H1 (cell line): ENCODE measurements around the gene NTPCR. TPM values are rescaled to one million over a fixed set of nuclear protein-coding genes. Genes with fewer than 3 reads are reported as not detected.

ENCODE experiments used
- ASH2L ChIP-seq: fragments of 200-600, 300-600 bp; sonication (generic); IDR thresholded peaks from one replicate; pipeline ENCODE4 v1.7.1; 2017; ENCODE audit warnings: low read length
- SAP30 ChIP-seq: fragments of 300-600 bp; sonication (generic); IDR thresholded peaks from 2 replicates; pipeline ENCODE4 v1.7.1; 2012; ENCODE audit warnings: low read length, moderate library complexity, mild to moderate bottlenecking, inconsistent platforms; ENCODE audit not compliant: insufficient read depth, insufficient replicate concordance
- SIX5 ChIP-seq: IDR thresholded peaks from 2 replicates; pipeline ENCODE4 v1.6.1; 2011; ENCODE audit warnings: mild to moderate bottlenecking, low read depth, low read length
- polyA plus RNA-seq, 7 experiments: library from polyadenylated mRNA; depleted of rRNA in 3 of 7; stranded (reverse) in 5 of 7; unstranded in 2 of 7; fragments of >200 nt in 5 of 7; fragments of 200-250 nt in 2 of 7; gene quantifications; 1 replicate in 5 of 7; 2 replicates in 1 of 7; 4 replicates in 1 of 7; pipeline versions ENCODE4 v1.2.1 to v1.2.3, GENCODE V29; 2011 to 2013; ENCODE audit warnings: missing spikeins in 2 of 7, mixed read lengths in 2 of 7
- total RNA-seq: library from RNA; stranded (reverse); fragmentation: NEBNext Ultra II Directional; extraction: Animal tissue kit (Norgen Biotek cat#: 25700); gene quantifications from 2 replicates; pipeline ENCODE4 v1.2.1, GENCODE V29; 2021

NTPCR gene
- total and polyA plus RNA-seq, 2 of the 8 experiments (the other 6 are each of a cell fraction or from before 2014, with no cell fraction given) = 22.6 to 73.1 TPM

- no peak for TF ChIP-seq SIX5
- no peak for TF ChIP-seq SAP30
- no peak for TF ChIP-seq ASH2L
Observed at GRCh38 chr1:232917053-232917452, 33.4 kb upstream of the NTPCR start (continued).
